ENCODE measurements around the gene NES.

Gene NES

DNA sequence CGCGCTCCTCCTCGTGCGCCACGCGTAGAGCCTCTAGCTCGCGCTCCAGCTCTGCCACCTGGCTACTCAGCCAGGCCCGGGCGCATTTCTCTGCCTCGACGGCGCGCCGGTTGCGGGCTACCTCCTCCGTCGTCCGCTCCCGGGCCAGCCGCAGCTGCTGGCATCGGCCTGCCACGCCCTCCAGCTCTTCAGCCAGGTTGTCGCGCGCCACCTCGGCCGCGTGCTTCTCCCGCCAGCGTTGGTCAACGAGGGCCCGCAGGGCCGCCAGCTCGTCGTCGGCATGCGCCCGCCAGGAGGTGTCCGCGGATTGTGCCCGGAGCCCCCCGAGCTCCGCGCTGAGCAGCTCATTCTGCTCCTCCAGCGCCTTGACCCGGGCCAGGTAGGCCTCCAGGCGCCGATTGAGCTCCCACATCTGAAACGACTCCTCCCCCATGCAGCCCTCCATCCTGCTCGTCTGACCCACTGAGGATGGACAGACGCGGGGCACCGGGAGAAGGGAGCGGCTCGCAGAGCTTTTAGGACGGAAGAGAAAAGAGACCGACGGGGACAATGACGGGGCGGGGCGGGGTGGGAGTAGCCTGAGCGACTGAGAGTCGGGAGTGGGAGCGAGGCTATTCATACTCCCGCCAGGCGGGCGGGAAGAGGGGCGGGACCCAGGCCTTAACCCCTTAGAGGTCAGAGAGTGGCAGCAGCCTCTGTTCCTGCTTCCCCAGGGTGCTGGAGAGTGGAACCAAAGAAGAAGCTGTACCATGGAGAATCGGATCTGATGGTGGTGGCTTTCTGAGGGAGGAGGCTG lies at the start of gene NES:
NES (minus strand) TSS at position 588 of the 796 bp plus-strand sequence; CDS start at position 445, 143 bp downstream.
- DNase-seq, result no peak

- DNase-seq, result no peak
Observed at GRCh38 chr1:156726549-156727226, 49.5 kb upstream of the NES start.

- DNase-seq, result peak; percentile 65
Observed at GRCh38 chr1:156725683-156726280, 48.6 kb upstream of the NES start.

- no peak for DNase-seq
Observed at GRCh38 chr1:156721535-156721934, 44.3 kb upstream of the NES start.

DNA sequence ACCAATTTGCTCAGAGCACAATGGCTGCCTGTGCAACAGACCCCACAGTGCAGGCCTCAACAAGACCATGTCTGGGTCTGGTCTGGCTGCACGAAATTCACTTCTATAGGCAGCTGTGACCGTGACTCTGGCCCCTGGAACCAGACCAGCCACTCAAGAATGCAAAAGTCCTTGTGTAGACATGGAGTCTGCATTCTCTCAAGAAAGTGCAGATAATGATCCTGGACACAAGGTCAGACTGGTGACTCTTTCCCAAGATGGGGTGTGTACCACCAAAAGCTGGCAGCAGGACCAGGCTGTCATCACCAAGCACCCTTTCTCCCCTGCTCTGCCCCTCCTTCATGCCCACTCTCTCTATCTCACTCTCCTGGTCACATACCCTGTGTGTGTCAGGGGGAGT lies 43.9 kb upstream of the NES start:
- no peak for DNase-seq

DNA sequence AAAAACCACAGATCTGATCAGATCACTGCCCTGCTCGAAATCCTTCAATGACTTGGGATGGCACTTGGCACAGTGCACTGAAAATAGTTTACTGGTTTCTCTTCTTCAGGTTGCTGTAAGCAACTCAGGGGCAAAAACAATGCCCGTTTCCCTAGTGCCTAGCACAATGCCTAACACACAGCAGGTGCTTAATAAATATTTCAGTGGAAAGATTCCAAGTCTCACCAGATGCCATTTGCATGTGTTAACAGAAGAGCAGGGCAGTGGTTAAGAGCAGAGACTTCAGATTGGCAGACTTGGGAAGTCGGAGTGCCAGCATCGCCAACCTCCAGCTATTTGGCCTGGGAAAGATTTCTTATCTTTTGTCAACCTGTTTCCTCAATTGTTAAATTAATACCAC lies 40.1 kb upstream of the NES start:
- DNase-seq, result no peak

GRCh38 chr1:156714830-156715229 lies 37.6 kb upstream of the NES start:
- DNase-seq, result no peak

- DNase-seq, result no peak
Observed at GRCh38 chr1:156712626-156713025, 35.4 kb upstream of the NES start.

- no peak for DNase-seq
Observed at GRCh38 chr1:156711011-156711817, 34.0 kb upstream of the NES start.

- no peak for DNase-seq
Observed at GRCh38 chr1:156709757-156710489, 32.7 kb upstream of the NES start.

- DNase-seq, result no peak
Observed at GRCh38 chr1:156709031-156709430, 31.8 kb upstream of the NES start.

DNA sequence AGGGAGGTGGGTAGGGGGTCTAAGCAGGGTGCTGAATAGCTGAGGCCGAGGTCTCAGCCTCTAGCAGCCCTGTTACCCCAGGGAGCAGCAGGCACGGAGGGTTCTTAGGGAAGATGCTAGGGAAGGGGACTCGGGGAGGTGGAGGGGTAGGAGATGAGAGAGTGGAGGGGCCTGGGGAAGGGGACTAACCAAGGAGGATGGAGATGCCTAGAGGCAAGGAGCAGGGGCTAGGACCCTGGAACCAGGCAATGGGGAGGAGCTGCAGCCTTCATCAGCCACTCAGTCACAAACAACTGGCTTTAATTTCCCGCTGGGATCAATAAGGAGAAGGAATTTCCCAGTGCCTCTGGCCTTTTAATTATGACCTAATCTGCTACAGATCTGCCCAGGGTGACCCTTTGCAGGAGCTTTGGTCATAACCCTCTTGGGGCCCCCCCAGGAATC lies 31.0 kb upstream of the NES start:
- DNase-seq, result no peak

DNA sequence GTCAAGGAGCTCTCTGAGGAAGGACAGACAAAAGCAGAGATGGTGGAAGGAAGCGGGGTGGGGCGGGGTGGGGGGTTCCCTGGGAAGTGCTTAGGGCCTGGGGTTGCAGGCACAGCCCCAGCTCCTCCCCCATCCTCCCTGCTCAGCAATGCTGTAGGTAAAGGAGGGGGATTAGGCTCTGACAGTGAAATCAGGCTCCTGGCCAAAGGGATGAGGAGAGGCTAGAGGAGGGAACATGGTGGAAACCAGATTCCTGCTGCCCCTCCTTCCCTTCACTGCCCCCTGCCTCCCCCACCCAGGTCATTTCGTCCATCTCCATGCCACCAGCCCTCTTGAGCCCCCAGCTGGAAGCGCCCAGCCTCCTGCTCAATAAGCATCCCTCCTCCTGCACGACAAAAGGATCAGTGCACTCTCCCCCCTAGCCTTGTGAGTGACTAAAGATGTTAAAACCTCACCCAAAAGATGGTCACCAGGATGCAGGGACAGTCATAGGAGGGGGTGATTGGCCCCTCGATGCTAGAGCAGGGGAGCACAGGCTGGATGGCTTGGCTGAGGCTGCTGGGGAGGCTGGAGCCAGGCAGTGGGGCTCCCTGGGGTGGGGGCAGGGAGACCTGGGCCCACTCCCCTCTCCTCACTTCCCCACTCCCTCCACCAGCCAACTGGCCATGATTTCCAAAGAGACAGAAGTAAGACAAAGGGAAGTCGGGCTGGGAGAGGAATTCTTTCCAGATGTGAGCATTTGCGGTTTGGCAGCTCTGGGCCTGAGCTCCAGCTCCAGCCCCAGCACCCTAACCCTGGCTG lies 30.4 kb upstream of the NES start:
- no peak for DNase-seq

DNA sequence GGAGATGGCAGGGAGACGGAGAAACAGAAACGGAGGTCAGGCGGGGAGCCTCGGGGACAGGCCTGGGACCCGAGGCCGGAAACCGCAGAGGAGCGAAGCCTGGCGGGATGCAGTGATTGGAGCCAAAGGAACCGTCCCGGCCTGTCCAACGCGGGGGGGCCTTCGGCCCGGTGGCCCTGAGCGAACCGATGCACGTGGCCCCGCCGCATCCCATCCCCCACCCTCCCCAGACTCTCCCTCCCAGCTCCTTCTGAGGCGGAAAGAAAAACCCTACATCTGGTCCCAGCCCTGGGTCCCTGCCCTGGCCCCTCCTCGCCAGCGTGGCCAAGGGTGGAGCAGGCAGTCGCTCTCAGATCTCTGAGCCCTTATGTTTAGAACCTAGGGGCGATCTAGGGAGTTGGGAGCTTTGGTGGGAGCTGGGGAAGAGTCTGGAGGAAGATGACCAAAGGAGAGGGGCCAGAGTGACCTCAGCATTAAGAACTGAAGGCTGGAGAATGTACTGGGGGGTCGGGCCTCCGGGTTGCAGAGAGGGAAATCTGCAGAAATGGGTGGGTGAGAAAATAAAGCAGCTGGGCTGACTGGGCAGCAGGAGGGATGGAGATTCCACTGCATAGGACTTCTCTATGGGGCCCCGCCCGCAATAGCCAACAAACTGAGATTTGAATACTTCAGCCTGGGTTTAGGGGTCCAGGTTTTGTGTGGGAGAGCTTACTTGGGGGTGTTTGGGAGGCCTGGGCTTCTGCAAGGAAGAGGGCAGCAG lies 29.6 kb upstream of the NES start:
- no peak for DNase-seq

- DNase-seq, result no peak
Observed at GRCh38 chr1:156705918-156706656, 28.9 kb upstream of the NES start.

- no peak for DNase-seq
Observed at GRCh38 chr1:156705321-156705917, 28.2 kb upstream of the NES start, which contains the start of gene CRABP2. Gene CRABP2 (minus strand): TSS chr1:156705583. CDS start chr1:156705446, 137 bp downstream.

DNA sequence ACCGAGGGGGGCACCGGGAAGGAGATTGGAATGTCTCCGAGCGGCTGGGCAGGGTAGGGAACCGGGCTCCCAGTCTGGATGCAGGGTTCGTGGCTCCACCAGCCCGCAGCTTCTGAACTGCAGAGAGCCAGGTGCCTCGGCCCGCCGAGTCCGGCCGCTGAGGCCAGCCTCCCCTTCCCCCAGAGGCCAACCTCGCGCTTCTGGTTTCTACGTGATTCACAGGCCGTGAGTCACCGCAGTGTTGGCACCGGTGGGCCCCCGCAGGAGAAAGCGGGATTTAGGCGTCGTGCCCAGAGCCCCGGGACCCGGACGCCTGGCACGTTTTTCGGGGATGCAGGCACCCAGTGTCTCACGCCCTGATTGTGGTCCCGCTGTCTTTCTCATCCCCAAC lies 27.7 kb upstream of the NES start:
- DNase-seq, result no peak

DNA sequence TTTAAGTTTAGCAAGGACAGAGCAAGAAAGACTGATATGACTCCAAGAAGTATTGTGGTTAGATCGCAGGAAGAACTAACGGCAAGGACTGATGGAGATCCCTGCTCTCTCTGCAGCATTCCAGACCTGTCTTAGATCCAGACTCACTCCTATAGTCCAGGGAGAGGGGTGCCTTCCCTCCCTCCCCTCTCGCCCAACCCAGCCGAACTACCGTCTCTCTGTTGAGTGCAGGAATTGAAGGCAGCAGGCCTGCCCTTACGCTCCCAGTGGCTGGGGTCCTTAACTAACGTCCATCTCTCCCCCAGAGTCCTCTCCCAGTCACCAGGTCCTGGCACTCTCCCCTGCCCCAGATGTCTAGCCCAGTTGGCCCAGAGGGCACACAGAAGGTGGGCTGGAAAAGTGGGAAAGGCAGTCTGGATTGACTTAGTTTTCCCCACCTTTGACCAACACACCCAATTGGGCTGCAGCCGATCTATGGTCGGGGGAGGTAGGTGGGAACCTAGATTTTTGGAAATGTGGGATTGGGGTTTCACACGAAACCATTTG lies 27.0 kb upstream of the NES start:
- DNase-seq, result no peak

DNA sequence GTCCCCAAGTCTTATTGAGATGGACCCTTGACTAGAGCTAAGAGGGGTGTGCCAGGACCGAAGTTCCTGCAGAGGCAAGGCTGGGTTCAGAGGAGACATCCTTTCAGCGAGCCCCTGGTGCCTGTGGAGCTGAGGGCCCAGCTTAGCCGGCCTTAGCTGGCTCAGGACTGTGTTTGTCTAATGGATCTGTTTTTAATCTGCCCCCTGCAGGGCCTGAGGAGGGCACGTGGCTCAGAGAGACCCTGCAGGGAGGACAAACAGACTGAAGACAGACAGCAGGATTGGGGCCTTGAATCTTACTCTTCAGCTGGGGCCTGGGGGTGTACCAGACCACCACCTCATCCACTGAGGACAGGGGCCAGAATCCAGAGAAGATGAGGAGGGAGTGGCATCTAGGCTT lies 26.5 kb upstream of the NES start:
- no peak for DNase-seq
